GM12878 (cell line): ENCODE data around the gene GPALPP1.

Experiments
- ESRRA ChIP-seq: IDR thresholded peaks from 2 replicates; pipeline ENCODE4 v1.6.1; 2012; ENCODE audit warnings: mild to moderate bottlenecking, low read length, improper control_type of control experiment
- EZH2 ChIP-seq: IDR thresholded peaks from 2 replicates; pipeline ENCODE4 v1.6.1; 2012; ENCODE audit warnings: low read depth, mild to moderate bottlenecking, control low read depth, inconsistent platforms, low read length, borderline replicate concordance; ENCODE audit not compliant: control insufficient read depth
- MYC ChIP-seq: IDR thresholded peaks from 2 replicates; pipeline ENCODE4 v1.6.1; 2011; ENCODE audit warnings: mild to moderate bottlenecking, low read length, moderate library complexity, inconsistent platforms; ENCODE audit not compliant: insufficient read depth, insufficient replicate concordance, insufficient read length, severe bottlenecking
- NFYB ChIP-seq: IDR thresholded peaks from 2 replicates; pipeline ENCODE4 v1.6.1; 2011; ENCODE audit warnings: low read depth, mild to moderate bottlenecking, low read length, improper control_type of control experiment, moderate library complexity; ENCODE audit not compliant: insufficient read depth
- NRF1 ChIP-seq: conservative IDR thresholded peaks from 2 replicates; pipeline ENCODE4 v1.6.1; 2011; ENCODE audit warnings: mild to moderate bottlenecking, low read depth, low read length, improper control_type of control experiment
- POLR2A ChIP-seq: IDR thresholded peaks from 2 replicates; pipeline ENCODE4 v1.6.1; 2011; ENCODE audit warnings: low read depth, mild to moderate bottlenecking, low read length
- POLR2AphosphoS5 ChIP-seq: IDR thresholded peaks from 2 replicates; pipeline ENCODE4 v1.6.1; 2011; ENCODE audit warnings: mild to moderate bottlenecking, low read length, inconsistent platforms
- YY1 ChIP-seq: IDR thresholded peaks from 2 replicates; pipeline ENCODE4 v1.6.1; 2011; ENCODE audit warnings: low read depth, mild to moderate bottlenecking, low read length
- ZNF24 ChIP-seq: fragments of 450-650 bp; IDR thresholded peaks from 2 replicates; pipeline ENCODE4 v1.6.1; 2017; ENCODE audit warnings: antibody characterized with exemption, mild to moderate bottlenecking
- TF ChIP-seq, protein P1 (sequence below): IDR thresholded peaks from 2 replicates; pipeline ENCODE4 v1.6.1; 2012; ENCODE audit warnings: low read depth, low read length, improper control_type of control experiment

DNA sequence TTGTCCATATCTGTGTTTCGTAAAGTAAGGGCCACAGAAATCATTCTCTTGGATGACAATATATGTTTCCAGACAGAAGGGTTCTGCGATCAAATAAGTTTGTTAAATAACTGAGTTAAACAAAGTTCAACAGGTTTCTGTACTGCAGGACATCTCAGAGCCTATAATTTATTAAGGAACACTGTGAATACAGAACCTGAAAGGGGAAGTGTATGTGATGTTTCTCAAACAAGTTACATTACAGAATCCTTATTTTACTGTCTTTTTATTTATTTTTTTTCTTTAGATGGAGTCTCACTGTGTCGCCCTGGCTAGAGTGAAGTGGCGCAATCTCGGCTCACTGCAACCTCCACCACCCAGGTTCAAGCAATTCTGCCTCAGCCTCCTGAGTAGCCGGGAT is 75.6 kb downstream of the GPALPP1 start:
- TF ChIP-seq NRF1, result no peak
- no peak for TF ChIP-seq ZNF24
- no peak for TF ChIP-seq NFYB
- no peak for TF ChIP-seq POLR2A
- TF ChIP-seq, protein P1, sequence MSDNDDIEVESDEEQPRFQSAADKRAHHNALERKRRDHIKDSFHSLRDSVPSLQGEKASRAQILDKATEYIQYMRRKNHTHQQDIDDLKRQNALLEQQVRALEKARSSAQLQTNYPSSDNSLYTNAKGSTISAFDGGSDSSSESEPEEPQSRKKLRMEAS, result no peak
- TF ChIP-seq POLR2AphosphoS5, result no peak
- TF ChIP-seq YY1, result no peak
- no peak for TF ChIP-seq MYC
- TF ChIP-seq EZH2, result no peak
- no peak for TF ChIP-seq ESRRA
